Upper lobe of left lung (tissue), 6 donors: ENCODE results near the gene LRRC52. TPM values are rescaled to one million over a fixed set of nuclear protein-coding genes. Genes with fewer than 3 reads are reported as not detected.

ENCODE experiments used
- ATAC-seq, 2 donors: fragments of 200-7000 bp; cut with Tn5 transposase; one replicate each; pipeline ENCODE4 v1.9.1; 2022; ENCODE audit warnings: mild to moderate bottlenecking in 2 of 2, moderate library complexity in 2 of 2; ENCODE audit not compliant: low FRiP score in 2 of 2
- DNase-seq, 2 donors: peaks; one replicate each; pipeline ENCODE4 v3.0.0-alpha.2; 2019 to 2020
- H3K27ac ChIP-seq, 4 donors: fragments of 200-600 bp; sonication (generic); one replicate each; pipeline ENCODE4 v1.5.1; 2016 to 2019
- H3K27me3 ChIP-seq, 4 donors: fragments of 200-600 bp; sonication (generic); one replicate each; pipeline ENCODE4 v1.5.1; 2017 to 2019
- H3K36me3 ChIP-seq, 4 donors: fragments of 200-600 bp; sonication (generic); one replicate each; pipeline ENCODE4 v1.5.1; 2016 to 2019
- H3K4me1 ChIP-seq, 4 donors: fragments of 200-600 bp; sonication (generic); one replicate each; pipeline ENCODE4 v1.5.1; 2018 to 2019
- H3K4me3 ChIP-seq, 4 donors: fragments of 200-600 bp; sonication (generic); one replicate each; pipeline ENCODE4 v1.5.1; 2017 to 2019; ENCODE audit warnings: mild to moderate bottlenecking in 2 of 4, moderate library complexity in 1 of 4
- H3K9me3 ChIP-seq, 4 donors: fragments of 200-600 bp; sonication (generic); one replicate each; pipeline ENCODE4 v1.5.1; 2018 to 2019
- CTCF ChIP-seq, 6 experiments: fragments of 450-650 bp in 4 of 6; fragments of 200-600 bp in 2 of 6; sonication (generic) in 2 of 6; IDR thresholded peaks; one replicate each; pipeline ENCODE4 v1.5.1; 2016 to 2019; ENCODE audit warnings: antibody characterized with exemption in 6 of 6
- EP300 ChIP-seq, 4 donors: sonication (generic); formaldehyde crosslinking; IDR thresholded peaks; one replicate each; pipeline ENCODE4 v1.5.1; 2017; ENCODE audit warnings: antibody characterized with exemption in 4 of 4, control low read depth in 2 of 4
- POLR2A ChIP-seq, 4 donors: fragments of 450-650 bp; IDR thresholded peaks; one replicate each; pipeline ENCODE4 v1.5.1; 2016 to 2017; ENCODE audit warnings: antibody characterized with exemption in 4 of 4, mild to moderate bottlenecking in 2 of 4
- POLR2AphosphoS5 ChIP-seq, 2 donors: sonication (generic); formaldehyde crosslinking; IDR thresholded peaks; one replicate each; pipeline ENCODE4 v1.5.1; 2017; ENCODE audit warnings: antibody characterized with exemption in 2 of 2
- WGBS, 2 donors: methylation state at CpG; one replicate each; pipeline ENCODE4 v1.1.5; 2017 to 2018; 5-methylcytosine and 5-hydroxymethylcytosine counted together
- total RNA-seq, 6 donors: library from RNA; depleted of rRNA in 4 of 6; stranded (reverse); fragments of >200 nt in 4 of 6; gene quantifications; one replicate each; pipeline versions ENCODE4 v1.1.0 to v1.2.1, GENCODE V29; 2016 to 2021
- donor health status: DM: no; HTN: no; CAD: no; lungs with moderate emphysema.
- donor health status: DM: no; HTN: yes; CAD: no; lungs with severe emphysema.

Gene LRRC52
- total RNA-seq, 6 donors from 2014 or later, result 0.44 to 1.7 (median 0.46) TPM; not detected in 3

DNA sequence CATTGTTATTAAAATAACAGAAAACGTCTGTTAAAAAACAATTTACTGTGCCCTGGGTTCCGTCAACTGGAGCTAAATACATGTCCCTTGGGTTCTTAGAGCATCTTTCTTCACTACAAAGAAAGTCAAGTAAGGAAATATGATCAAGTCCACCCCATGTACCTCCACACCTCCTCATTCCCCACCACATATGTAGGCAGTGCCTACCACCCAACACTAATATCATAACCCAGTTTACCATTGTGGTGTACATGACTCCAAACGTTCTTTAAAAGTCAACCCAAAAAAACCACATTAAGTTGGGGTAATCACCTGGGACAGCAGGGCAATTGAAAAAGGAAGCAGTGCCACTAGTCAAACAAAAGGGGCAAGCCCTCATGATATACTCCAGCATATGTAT is 7.8 kb upstream of the LRRC52 start:
- no peaks in the 10 kb centered on the region for H3K36me3 ChIP-seq
- ATAC-seq (no peak), DNase-seq (no peak)
- H3K9me3 ChIP-seq, result no peaks in the 10 kb centered on the region
- no peak overlapping the region for H3K4me3 ChIP-seq
- WGBS, 2 donors, result 81 to 86% methylated on average over 3 of the region's 3 CpGs
- H3K27me3 ChIP-seq, result no peaks in the 10 kb centered on the region
- H3K27ac ChIP-seq, result no peak overlapping the region
- peaks cover 0 to 10% (median under 1%) of the 10 kb centered on the region in 4 donors for H3K4me1 ChIP-seq
- no peak for TF ChIP-seq POLR2AphosphoS5 (IDR thresholded peaks at IDR 0.05)
- TF ChIP-seq CTCF (IDR thresholded peaks at IDR 0.05), result no peak
- TF ChIP-seq POLR2A (IDR thresholded peaks at IDR 0.05), result no peak
- TF ChIP-seq EP300 (IDR thresholded peaks at IDR 0.05), result no peak

- no peaks in the 10 kb centered on the region for H3K9me3 ChIP-seq
- WGBS, 2 donors, result 64 to 65% methylated on average over 14 of the region's 14 CpGs
- DNase-seq, result no peak
- TF ChIP-seq POLR2A (IDR thresholded peaks at IDR 0.05), result no peak
- no peak for TF ChIP-seq CTCF (IDR thresholded peaks at IDR 0.05)
- TF ChIP-seq EP300 (IDR thresholded peaks at IDR 0.05), result no peak
- TF ChIP-seq POLR2AphosphoS5 (IDR thresholded peaks at IDR 0.05), result no peak
- no peak overlapping the region for H3K27ac ChIP-seq
- peak in 1 of 2 donors; percentile 79 for ATAC-seq
- H3K27me3 ChIP-seq, result no peaks in the 10 kb centered on the region
- H3K4me3 ChIP-seq, result no peak overlapping the region
- H3K36me3 ChIP-seq, result no peaks in the 10 kb centered on the region
- peaks cover 0 to 4% (median 1%) of the 10 kb centered on the region in 4 donors for H3K4me1 ChIP-seq
Measured at GRCh38 chr1:165537356-165538109, 6.3 kb upstream of the LRRC52 start.

GRCh38 chr1:165539306-165539705 is 4.5 kb upstream of the LRRC52 start:
- Histone ChIP-seq H3K27ac (no peak overlapping the region), H3K4me3 (no peak overlapping the region), H3K9me3 (no peaks in the 10 kb centered on the region), H3K36me3 (no peaks in the 10 kb centered on the region), H3K27me3 (no peaks in the 10 kb centered on the region), H3K4me1 (peaks cover 3 to 12% (median 7%) of the 10 kb centered on the region in 4 donors)
- ATAC-seq, result peak in 1 of 2 donors; percentile 28
- TF ChIP-seq EP300 (IDR thresholded peaks at IDR 0.05), result no peak
- TF ChIP-seq CTCF (IDR thresholded peaks at IDR 0.05), result no peak
- TF ChIP-seq POLR2A (IDR thresholded peaks at IDR 0.05), result no peak
- no peak for TF ChIP-seq POLR2AphosphoS5 (IDR thresholded peaks at IDR 0.05)
- WGBS, 2 donors, result 77 to 90% methylated on average over 4 of the region's 4 CpGs
- DNase-seq, result no peak

DNA sequence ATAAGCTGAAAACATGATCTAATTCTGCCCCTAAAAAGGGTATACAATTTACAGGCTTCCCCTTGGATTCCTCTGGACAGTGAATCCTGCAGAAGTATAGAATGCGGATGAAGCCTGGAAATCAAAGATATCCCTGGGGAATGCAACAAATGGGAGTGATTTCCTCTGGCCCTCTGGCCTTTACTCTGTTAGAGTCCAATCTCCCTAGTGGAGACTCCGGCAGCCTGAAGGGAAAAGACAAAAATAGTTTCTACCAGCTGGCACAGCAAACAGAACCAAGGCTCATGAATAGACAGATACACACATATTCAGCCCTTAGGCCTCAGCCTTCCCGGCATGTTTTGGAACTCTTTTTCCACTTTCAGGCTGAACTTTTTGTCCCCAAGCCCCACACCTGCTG is 3.9 kb upstream of the LRRC52 start:
- WGBS, 2 donors, result 65 to 73% methylated on average over 3 of the region's 3 CpGs
- no peaks in the 10 kb centered on the region for H3K27me3 ChIP-seq
- ATAC-seq, result no peak
- peaks cover 3 to 13% (median 7%) of the 10 kb centered on the region in 4 donors for H3K4me1 ChIP-seq
- TF ChIP-seq CTCF (IDR thresholded peaks at IDR 0.05) (no peak), POLR2A (IDR thresholded peaks at IDR 0.05) (no peak)
- H3K4me3 ChIP-seq, result no peak overlapping the region
- DNase-seq, result no peak
- no peak overlapping the region for H3K27ac ChIP-seq
- no peaks in the 10 kb centered on the region for H3K9me3 ChIP-seq
- no peaks in the 10 kb centered on the region for H3K36me3 ChIP-seq
